Thyroid gland (tissue), 4 donors: Measurements from ENCODE around the gene HNF1B. TPM values are rescaled to one million over a fixed set of nuclear protein-coding genes. Genes with fewer than 3 reads are reported as not detected.

Source experiments
- DNase-seq, 2 donors: peaks; one replicate each; pipeline ENCODE4 v3.0.0-alpha.2; 2019
- H3K27ac ChIP-seq, 3 donors: fragments of 200-600 bp; sonication (generic); 1 replicate in 2 of 3; 2 replicates in 1 of 3; pipeline ENCODE4 v1.5.1; 2016 to 2019; ENCODE audit warnings: mild to moderate bottlenecking in 1 of 3, moderate library complexity in 1 of 3
- H3K27me3 ChIP-seq: fragments of 200-600 bp; sonication (generic); one replicate; pipeline ENCODE4 v1.5.1; 2019
- H3K36me3 ChIP-seq, 2 donors: fragments of 200-600 bp; sonication (generic); one replicate each; pipeline ENCODE4 v1.5.1; 2016 to 2019
- H3K4me1 ChIP-seq, 2 donors: fragments of 200-600 bp; sonication (generic); one replicate each; pipeline ENCODE4 v1.5.1; 2017 to 2019
- H3K4me3 ChIP-seq, 3 donors: fragments of 200-600 bp; sonication (generic); replicated peaks in 1 of 3; 1 replicate in 2 of 3; 2 replicates in 1 of 3; pipeline ENCODE4 v1.5.1; 2016; ENCODE audit warnings: mild to moderate bottlenecking in 1 of 3
- H3K9me3 ChIP-seq: fragments of 200-600 bp; sonication (generic); one replicate; pipeline ENCODE4 v1.5.1; 2017
- POLR2A ChIP-seq, 2 donors: fragments of 450-650 bp; IDR thresholded peaks; one replicate each; pipeline ENCODE4 v1.6.1; 2017; ENCODE audit warnings: antibody characterized with exemption in 2 of 2, mild to moderate bottlenecking in 2 of 2, moderate library complexity in 1 of 2
- WGBS, 2 donors: methylation state at CpG; one replicate each; pipeline ENCODE4 v1.1.5; 2017; 5-methylcytosine and 5-hydroxymethylcytosine counted together
- intact Hi-C: fragments of 100-400 bp; cut with DNase I; formaldehyde crosslinking; loops from one replicate; pipeline ENCODE4 v1.15.1; 2023
- total RNA-seq, 4 donors: library from RNA; depleted of rRNA; stranded (reverse); fragments of >200 nt; gene quantifications; one replicate each; pipeline ENCODE4 v1.2.3, GENCODE V29; 2016
- TF ChIP-seq, protein P1 (sequence below), 6 experiments: fragments of 200-600 bp in 3 of 6; fragments of 450-650 bp in 3 of 6; sonication (generic) in 3 of 6; IDR thresholded peaks; one replicate each; pipeline ENCODE4 v1.5.1; 2016 to 2019; ENCODE audit warnings: antibody characterized with exemption in 6 of 6, mild to moderate bottlenecking in 2 of 6, inconsistent platforms in 1 of 6, moderate library complexity in 1 of 6

Gene HNF1B
- total RNA-seq, 4 donors from 2014 or later = not detected

DNA sequence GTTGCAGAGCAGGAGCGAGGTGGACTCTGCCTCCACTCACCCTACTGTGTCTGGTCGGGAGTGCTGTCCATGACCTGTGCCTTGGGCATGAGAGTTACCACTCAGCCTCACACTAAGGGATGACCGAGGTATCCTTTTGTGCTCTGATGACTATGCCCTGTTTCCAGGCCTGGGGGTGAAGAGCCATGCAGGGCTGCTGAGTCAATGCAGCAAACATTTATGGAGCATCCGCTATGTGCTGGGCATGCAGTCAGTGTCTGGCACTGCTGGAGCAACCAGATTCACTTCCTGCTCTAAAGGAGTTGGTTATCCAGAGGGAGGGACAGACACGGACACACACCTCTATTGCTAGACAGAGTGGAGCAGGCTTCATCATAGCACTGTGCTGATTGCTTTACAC, 7.6 kb upstream of the HNF1B start:
- WGBS, 2 donors = 84 to 87% methylated on average over 5 of the region's 5 CpGs
- TF ChIP-seq, protein P1, sequence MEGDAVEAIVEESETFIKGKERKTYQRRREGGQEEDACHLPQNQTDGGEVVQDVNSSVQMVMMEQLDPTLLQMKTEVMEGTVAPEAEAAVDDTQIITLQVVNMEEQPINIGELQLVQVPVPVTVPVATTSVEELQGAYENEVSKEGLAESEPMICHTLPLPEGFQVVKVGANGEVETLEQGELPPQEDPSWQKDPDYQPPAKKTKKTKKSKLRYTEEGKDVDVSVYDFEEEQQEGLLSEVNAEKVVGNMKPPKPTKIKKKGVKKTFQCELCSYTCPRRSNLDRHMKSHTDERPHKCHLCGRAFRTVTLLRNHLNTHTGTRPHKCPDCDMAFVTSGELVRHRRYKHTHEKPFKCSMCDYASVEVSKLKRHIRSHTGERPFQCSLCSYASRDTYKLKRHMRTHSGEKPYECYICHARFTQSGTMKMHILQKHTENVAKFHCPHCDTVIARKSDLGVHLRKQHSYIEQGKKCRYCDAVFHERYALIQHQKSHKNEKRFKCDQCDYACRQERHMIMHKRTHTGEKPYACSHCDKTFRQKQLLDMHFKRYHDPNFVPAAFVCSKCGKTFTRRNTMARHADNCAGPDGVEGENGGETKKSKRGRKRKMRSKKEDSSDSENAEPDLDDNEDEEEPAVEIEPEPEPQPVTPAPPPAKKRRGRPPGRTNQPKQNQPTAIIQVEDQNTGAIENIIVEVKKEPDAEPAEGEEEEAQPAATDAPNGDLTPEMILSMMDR (IDR thresholded peaks at IDR 0.05) = no peak
- TF ChIP-seq POLR2A (IDR thresholded peaks at IDR 0.05) = no peak
- DNase-seq = no peak
- intact Hi-C loops = no loop called here
- Histone ChIP-seq H3K4me1 (no peaks in the 10 kb centered on the region), H3K4me3 (no peak overlapping the region), H3K27me3 (no peaks in the 10 kb centered on the region), H3K9me3 (no peaks in the 10 kb centered on the region), H3K27ac (no peak overlapping the region), H3K36me3 (no peaks in the 10 kb centered on the region)

DNA sequence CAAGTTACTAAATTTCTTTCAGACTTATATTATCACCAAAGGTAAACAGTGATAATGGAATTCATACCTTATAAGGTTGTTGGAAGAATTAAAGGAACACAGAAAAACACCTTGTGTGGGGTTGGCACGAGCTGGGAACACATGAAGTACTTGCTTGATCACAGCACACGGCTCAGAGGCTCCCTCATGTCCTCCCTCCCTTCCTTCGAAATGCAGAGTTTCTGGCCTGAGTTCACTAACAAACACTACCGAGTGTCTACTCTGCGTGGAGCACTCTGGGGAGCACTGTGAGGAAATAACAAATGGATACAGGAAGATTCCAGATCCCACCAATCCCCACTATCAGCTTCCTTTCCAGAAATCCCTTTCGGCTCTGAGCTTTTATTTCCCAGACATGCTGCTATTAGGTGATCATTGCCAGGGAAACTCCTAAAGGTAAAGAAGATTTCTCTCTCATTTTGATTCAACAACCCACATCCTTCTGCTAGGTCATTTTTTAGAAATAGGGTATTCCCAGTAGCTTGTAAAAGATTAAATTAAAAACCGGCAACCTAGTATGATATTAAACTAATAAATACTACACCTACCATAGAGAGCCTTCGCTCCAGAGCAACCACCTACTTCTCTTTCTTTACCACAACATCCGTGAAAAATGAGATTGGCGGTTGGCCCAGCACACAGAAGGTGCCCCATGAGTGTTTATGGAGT, 6.1 kb upstream of the HNF1B start:
- Histone ChIP-seq H3K36me3 (no peaks in the 10 kb centered on the region), H3K9me3 (no peaks in the 10 kb centered on the region), H3K27me3 (no peaks in the 10 kb centered on the region), H3K4me1 (no peaks in the 10 kb centered on the region), H3K4me3 (no peak overlapping the region), H3K27ac (no peak overlapping the region)
- no peak for DNase-seq
- 78 to 80% methylated on average over 10 of the region's 10 CpGs for WGBS, 2 donors
- intact Hi-C loops = no loop called here
- no peak for TF ChIP-seq POLR2A (IDR thresholded peaks at IDR 0.05)
- TF ChIP-seq, protein P1 (IDR thresholded peaks at IDR 0.05) = no peak

GRCh38 chr17:37750292-37750691, 5.4 kb upstream of the HNF1B start:
- H3K9me3 ChIP-seq = no peaks in the 10 kb centered on the region
- DNase-seq = no peak
- H3K27me3 ChIP-seq = no peaks in the 10 kb centered on the region
- no peaks in the 10 kb centered on the region for H3K36me3 ChIP-seq
- no peak overlapping the region for H3K4me3 ChIP-seq
- 83 to 86% methylated on average over 5 of the region's 5 CpGs for WGBS, 2 donors
- intact Hi-C loops = no loop called here
- H3K4me1 ChIP-seq = no peaks in the 10 kb centered on the region
- no peak for TF ChIP-seq POLR2A (IDR thresholded peaks at IDR 0.05)
- TF ChIP-seq, protein P1 (IDR thresholded peaks at IDR 0.05) = no peak
- H3K27ac ChIP-seq = no peak overlapping the region

GRCh38 chr17:37747222-37747621, 2.4 kb upstream of the HNF1B start:
- TF ChIP-seq, protein P1 (IDR thresholded peaks at IDR 0.05) = no peak
- no peak for TF ChIP-seq POLR2A (IDR thresholded peaks at IDR 0.05)
- intact Hi-C loops = no loop called here

DNA sequence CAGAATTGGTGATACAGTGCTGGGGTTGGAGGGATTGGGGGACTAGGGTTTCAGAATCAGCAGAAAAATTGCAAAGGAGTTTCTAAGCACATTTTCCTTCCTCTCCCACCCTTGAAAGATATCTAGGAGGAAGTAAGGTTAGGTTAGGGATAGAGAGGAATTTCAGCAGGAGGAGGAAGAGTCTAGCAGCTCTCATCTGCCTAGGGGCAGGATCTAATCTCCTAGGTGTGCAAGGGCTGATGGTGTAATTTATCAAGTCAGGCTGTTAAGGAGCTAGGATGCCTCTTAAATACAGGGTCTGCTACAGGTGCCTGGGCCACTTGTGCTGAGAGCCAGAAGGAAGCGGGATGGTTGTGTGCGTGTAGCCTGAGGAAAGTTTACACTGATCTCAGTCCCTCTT, 1.8 kb upstream of the HNF1B start:
- Histone ChIP-seq H3K27me3 (peaks cover 28% of the 10 kb centered on the region), H3K27ac (no peak overlapping the region), H3K9me3 (no peaks in the 10 kb centered on the region), H3K4me1 (peaks cover 18 to 32% of the 10 kb centered on the region in 2 donors), H3K36me3 (no peaks in the 10 kb centered on the region), H3K4me3 (no peak overlapping the region)
- WGBS, 2 donors = 75 to 90% methylated on average over 2 of the region's 2 CpGs
- DNase-seq = no peak
- intact Hi-C loops = no loop called here
- no peak for TF ChIP-seq POLR2A (IDR thresholded peaks at IDR 0.05)

More at GRCh38 chr17:37747222-37747621, 2.4 kb upstream of the HNF1B start:
- Histone ChIP-seq H3K27me3 (peaks cover 22% of the 10 kb centered on the region), H3K27ac (no peak overlapping the region), H3K4me1 (peaks cover 12 to 26% of the 10 kb centered on the region in 2 donors), H3K4me3 (no peak overlapping the region), H3K36me3 (no peaks in the 10 kb centered on the region), H3K9me3 (no peaks in the 10 kb centered on the region)
- WGBS, 2 donors = 82 to 84% methylated on average over 2 of the region's 2 CpGs
- DNase-seq = no peak
